K562 (cell line): ENCODE results near the gene MARCHF9. TPM values are rescaled to one million over a fixed set of nuclear protein-coding genes. Genes with fewer than 3 reads are reported as not detected.
A peak's percentile ranks its signal among the peaks of the same experiment; 100 is the strongest.

Source experiments
- ATAC-seq: fragments of 200-7000 bp; cut with Tn5 transposase; 3 replicates; pipeline ENCODE4 v1.9.1; 2020; ENCODE audit warnings: moderate library complexity
- BruUV-seq: library from RNA; stranded (reverse); fragments of 400-500 nt; replicated peaks from 2 replicates; lab custom pipeline; 2021; lab: Mats Ljungman, UMichigan
- CTCF ChIA-PET: fragments of 300-600 bp; formaldehyde crosslinking; extraction: SDS; loops from one replicate; lab custom pipeline; 2021; ENCODE audit warnings: low intra/inter-chr PET ratio; lab: Yijun Ruan, JAX
- POLR2A ChIA-PET: fragments of 300-600, 350-650 bp; sonication (Branson Sonifier 250); formaldehyde crosslinking; extraction: SDS; loops from one replicate; lab custom pipeline; 2021; ENCODE audit warnings: antibody characterized with exemption, inconsistent platforms; lab: Yijun Ruan, JAX
- DNase-seq, 4 experiments: peaks; one replicate each; pipeline versions ENCODE4 v3.0.0 to v3.0.0-alpha.2; 2011 to 2018; ENCODE audit warnings: low spot score in 3 of 4, mixed read lengths in 3 of 4; ENCODE audit errors: extremely low read depth in 1 of 4
- FAIRE-seq: peaks from 2 replicates; lab custom pipeline; 2011; peaks lifted over from hg19 to GRCh38; lab: Jason Lieb, UNC
- H2AFZ ChIP-seq: 2 replicates; pipeline ENCODE4 v1.6.0; 2011; ENCODE audit warnings: low read depth, low read length, control low read depth, inconsistent platforms
- H3K27ac ChIP-seq: fragments of 200-600 bp; 3 replicates; pipeline ENCODE4 v1.8.0; 2011; ENCODE audit warnings: low read depth, mild to moderate bottlenecking, control low read depth, inconsistent platforms, low read length, moderate library complexity, mixed read lengths; ENCODE audit errors: extremely low read depth
- H3K27me3 ChIP-seq, 2 experiments: fragments of 300-600 bp in 1 of 2; 2 replicates in 1 of 2; 3 replicates in 1 of 2; pipeline versions ENCODE4 v1.6.0 to v1.8.0; 2011; ENCODE audit warnings: inconsistent platforms in 2 of 2, low read length in 2 of 2, mild to moderate bottlenecking in 1 of 2, mixed read lengths in 1 of 2, moderate library complexity in 1 of 2; ENCODE audit not compliant: control insufficient read depth in 2 of 2, insufficient read depth in 2 of 2
- H3K36me3 ChIP-seq: fragments of 300-600 bp; 3 replicates; pipeline ENCODE4 v1.8.0; 2011; ENCODE audit warnings: mild to moderate bottlenecking, low read length, inconsistent platforms; ENCODE audit not compliant: control insufficient read depth, insufficient read depth
- H3K4me1 ChIP-seq, 2 experiments: fragments of 200-600 bp in 1 of 2; replicated peaks in 1 of 2; 2 replicates in 1 of 2; 3 replicates in 1 of 2; pipeline versions ENCODE4 v1.5.1 to v1.8.0; 2011; ENCODE audit warnings: inconsistent platforms in 2 of 2, low read length in 2 of 2, mild to moderate bottlenecking in 1 of 2, mixed read lengths in 1 of 2, moderate library complexity in 1 of 2; ENCODE audit not compliant: control insufficient read depth in 2 of 2, insufficient read depth in 2 of 2
- H3K4me2 ChIP-seq: 2 replicates; pipeline ENCODE4 v1.6.1; 2011; ENCODE audit warnings: low read length, control low read depth, inconsistent platforms, mixed read lengths; ENCODE audit not compliant: insufficient read depth
- H3K4me3 ChIP-seq: fragments of 200-600 bp; sonication (generic), shearing (Covaris generic); 2 replicates; pipeline ENCODE4 v1.5.1; 2016; ENCODE audit warnings: control low read depth, inconsistent platforms
- H3K79me2 ChIP-seq: fragments of 200-600 bp; 3 replicates; pipeline ENCODE4 v1.8.0; 2011; ENCODE audit warnings: low read length, inconsistent platforms; ENCODE audit not compliant: control insufficient read depth, insufficient read depth
- H3K9ac ChIP-seq, 2 experiments: 2 replicates each; pipeline versions ENCODE4 v1.6.0 to v1.6.1; 2011; ENCODE audit warnings: low read depth in 2 of 2, low read length in 2 of 2, control low read depth in 1 of 2, inconsistent platforms in 1 of 2, mild to moderate bottlenecking in 1 of 2, mixed read lengths in 1 of 2; ENCODE audit not compliant: insufficient read depth in 1 of 2
- H3K9me1 ChIP-seq: one replicate; pipeline ENCODE4 v1.6.0; 2011; ENCODE audit warnings: inconsistent platforms, mild to moderate bottlenecking, low read length, moderate library complexity; ENCODE audit not compliant: control insufficient read depth, insufficient read depth
- H3K9me3 ChIP-seq: replicated peaks from 2 replicates; pipeline ENCODE4 v1.5.1; 2011; ENCODE audit warnings: low read depth, low read length, inconsistent platforms; ENCODE audit not compliant: control insufficient read depth, insufficient read depth
- H4K20me1 ChIP-seq: replicated peaks from 2 replicates; pipeline ENCODE4 v1.6.1; 2011; ENCODE audit warnings: low read length, inconsistent platforms, mixed read lengths; ENCODE audit not compliant: control insufficient read depth, insufficient read depth
- BHLHE40 ChIP-seq: IDR thresholded peaks from 2 replicates; pipeline ENCODE4 v1.6.1; 2011; ENCODE audit warnings: low read length, improper control_type of control experiment
- EGR1 ChIP-seq: fragments of 450-650 bp; conservative IDR thresholded peaks from 2 replicates; pipeline ENCODE4 v1.6.1; 2017; ENCODE audit warnings: mild to moderate bottlenecking
- ELF4 ChIP-seq: fragments of 450-650 bp; formaldehyde crosslinking; IDR thresholded peaks from 2 replicates; pipeline ENCODE4 v1.4.0; 2022; ENCODE audit warnings: missing genetic modification characterization
- FOXJ3 ChIP-seq: sonication (generic); formaldehyde crosslinking; IDR thresholded peaks from 2 replicates; pipeline ENCODE4 v1.4.0; 2020; ENCODE audit warnings: mild to moderate bottlenecking, missing genetic modification reagents
- IFI16 ChIP-seq: fragments of 250-450 bp; sonication (Bioruptor Pico); IDR thresholded peaks from 2 replicates; pipeline ENCODE4 v2.1.2; 2022; ENCODE audit warnings: mild to moderate bottlenecking, inconsistent platforms
- L3MBTL2 ChIP-seq: fragments of 450-650 bp; IDR thresholded peaks from 2 replicates; pipeline ENCODE4 v1.6.1; 2016; ENCODE audit warnings: mild to moderate bottlenecking, moderate library complexity
- NR2F6 ChIP-seq: fragments of 450-650 bp; formaldehyde crosslinking; IDR thresholded peaks from 2 replicates; pipeline ENCODE4 v1.4.0; 2020; ENCODE audit warnings: mild to moderate bottlenecking
- PCBP1 ChIP-seq: fragments of 200-400 bp; formaldehyde crosslinking; IDR thresholded peaks from 2 replicates; pipeline ENCODE4 v1.6.1; 2018; ENCODE audit warnings: mild to moderate bottlenecking, low read depth, low read length; ENCODE audit not compliant: poor library complexity, severe bottlenecking
- POLR2B ChIP-seq: fragments of 450-650 bp; IDR thresholded peaks from 2 replicates; pipeline ENCODE4 v1.6.1; 2018; ENCODE audit warnings: low read depth; ENCODE audit not compliant: partially characterized antibody
- ZBTB7A ChIP-seq: IDR thresholded peaks from 2 replicates; pipeline ENCODE4 v1.6.1; 2011; ENCODE audit warnings: low read depth, mild to moderate bottlenecking, low read length, moderate library complexity, borderline replicate concordance; ENCODE audit not compliant: control insufficient read depth
- ZKSCAN1 ChIP-seq: fragments of 150-350 bp; IDR thresholded peaks from 2 replicates; pipeline ENCODE4 v1.6.1; 2016; ENCODE audit warnings: low read depth, low read length
- ZNF695 ChIP-seq: fragments of 450-650 bp; formaldehyde crosslinking; IDR thresholded peaks from 2 replicates; pipeline ENCODE4 v1.4.0; 2020; ENCODE audit warnings: mild to moderate bottlenecking, moderate library complexity
- WGBS: fragments of 100-300 bp; shearing (Covaris generic); methylation state at CpG from one replicate; pipeline ENCODE4 v1.1.6; 2016; ENCODE audit warnings: low coverage, mixed read lengths; ENCODE audit not compliant: insufficient coverage; ENCODE audit errors: missing lambda C conversion rate; 5-methylcytosine and 5-hydroxymethylcytosine counted together
- in situ Hi-C: fragments of 300-500 bp; cut with MboI; formaldehyde crosslinking; loops from 4 replicates; pipeline ENCODE4 v1.15.0; 2018; ENCODE audit warnings: inconsistent platforms, mixed read lengths
- intact Hi-C: fragments of 100-400 bp; cut with micrococcal nuclease; formaldehyde crosslinking; loops from 2 replicates; pipeline ENCODE4 v1.14.2; 2022
- polyA plus RNA-seq, 8 experiments: library from polyadenylated mRNA; depleted of rRNA in 4 of 8; stranded (reverse) in 5 of 8; unstranded in 3 of 8; fragments of >200 nt; fragmentation: Nextera tagmentation in 2 of 8; fragmentation: Illumina TruSeq in 1 of 8; extraction: Ambion mirVana in 2 of 8; extraction: Trizol in 1 of 8; gene quantifications; 2 replicates each; pipeline versions ENCODE4 v1.2.1 to v1.2.3, GENCODE V29; 2011 to 2014; ENCODE audit warnings: inconsistent platforms in 1 of 8, missing spikeins in 1 of 8
- total RNA-seq, 7 experiments: library from RNA; depleted of rRNA in 6 of 7; stranded (reverse); fragments of >200 nt in 6 of 7; fragmentation: Illumina TruSeq in 2 of 7; extraction: Trizol in 2 of 7; gene quantifications; 2 replicates each; pipeline versions ENCODE4 v1.2.1 to v1.2.3, GENCODE V29; 2011 to 2021; ENCODE audit warnings: low replicate concordance in 1 of 7
- TF ChIP-seq, protein P1 (sequence below): fragments of 200-800 bp; sonication (Bioruptor generic); IDR thresholded peaks from 2 replicates; pipeline ENCODE4 v1.6.1; 2017; ENCODE audit warnings: missing genetic modification characterization, missing compliant biosample characterization
- TF ChIP-seq, protein P2 (sequence below): sonication (generic); formaldehyde crosslinking; IDR thresholded peaks from 2 replicates; pipeline ENCODE4 v1.8.0; 2023; ENCODE audit warnings: mild to moderate bottlenecking, missing genetic modification reagents
- TF ChIP-seq, protein P3 (sequence below), 3 experiments: fragments of 200-800 bp in 1 of 3; sonication (Bioruptor generic) in 1 of 3; sonication (generic) in 1 of 3; formaldehyde crosslinking in 1 of 3; IDR thresholded peaks; 2 replicates each; pipeline versions ENCODE4 v1.6.1 to v1.8.0; 2016 to 2022; ENCODE audit warnings: mild to moderate bottlenecking in 2 of 3, missing compliant biosample characterization in 2 of 3, missing genetic modification characterization in 2 of 3, missing genetic modification reagents in 1 of 3
- TF ChIP-seq, protein P4 (sequence below): fragments of 250-450 bp; sonication (Bioruptor Pico); IDR thresholded peaks from 2 replicates; pipeline ENCODE4 v1.4.0; 2020; ENCODE audit warnings: mild to moderate bottlenecking

MARCHF9 gene
- total and polyA plus RNA-seq, 9 of the 15 experiments (the other 6 are each of a cell fraction or from before 2014, with no cell fraction given), result 0.80 to 12.4 (median 6.2) TPM

DNA sequence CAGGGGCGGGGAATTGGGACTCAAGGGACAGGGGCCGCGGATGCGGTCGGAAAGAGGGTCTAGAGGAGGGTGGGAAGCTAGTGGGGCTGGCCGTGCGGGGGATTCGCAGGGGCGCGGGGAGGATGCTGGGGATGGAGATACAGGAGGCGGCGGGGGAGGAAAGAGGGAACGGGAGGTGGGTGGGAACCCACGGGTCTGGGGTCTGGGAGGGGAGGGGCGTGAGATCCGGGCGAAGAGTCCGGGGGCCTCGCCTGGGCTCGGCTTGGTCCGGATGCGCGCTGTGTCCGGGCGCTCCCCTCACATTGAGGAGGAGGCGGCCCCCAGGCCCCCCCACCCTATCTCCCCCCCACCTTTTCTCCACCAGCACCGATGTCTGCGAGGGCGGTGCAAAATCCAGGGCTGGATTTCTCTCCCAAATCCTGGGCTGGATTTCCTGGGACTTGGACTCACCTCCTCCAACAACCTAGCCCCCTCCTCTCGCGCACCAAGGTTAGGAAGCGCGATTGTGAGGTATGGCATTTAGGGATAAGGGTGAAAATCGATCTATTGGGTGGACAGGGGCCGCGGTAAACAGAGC lies 16.2 kb upstream of the MARCHF9 start, which contains the start of gene AGAP2:
TSS of gene AGAP2 (minus strand) at position 82 of the 577 bp plus-strand sequence. CDS start 496 bp downstream, outside the sequence.
- peaks cover 2 to 36% of the 10 kb centered on the region in 2 experiments; a peak in 3 of 5 replicates for H3K27me3 ChIP-seq
- ATAC-seq (no peak), DNase-seq (peak in 1 of 4 experiments; percentile 23), FAIRE-seq (no peak)
- H3K9ac ChIP-seq, result 0 out of 4 replicates have a peak within 1 kb of the TSS, but pooled peaks of 1 of the 2 experiments have one; percentile 87
- CTCF ChIA-PET, result no interaction called here
- H3K36me3 ChIP-seq, result no peaks in the 10 kb centered on the region
- H3K4me1 ChIP-seq, result peaks cover 9 to 36% of the 10 kb centered on the region in 2 experiments; a peak in 4 of 5 replicates
- BruUV-seq, result no TSS peak
- H3K4me3 ChIP-seq, result no peak within 1 kb of the TSS
- H4K20me1 ChIP-seq, result no peaks in the 10 kb centered on the region
- no peak within 1 kb of the TSS for H3K4me2 ChIP-seq
- no peaks in the 10 kb centered on the region for H3K9me3 ChIP-seq
- intact Hi-C loops (loop anchor here (5.0 kb wide), 1 partner anchor 216 kb away; the partner anchor contains the start of genes DDIT3 and MBD6), in situ Hi-C loops (no loop called here)
- H2AFZ ChIP-seq, result no peak within 1 kb of the TSS
- POLR2A ChIA-PET, result interaction anchor here (0.7 to 1.1 kb wide), 4 partner anchors 9 to 148 kb away, joined by 3 to 6 read pairs (median 4); partner anchors contain the start of gene PIP4K2C
- WGBS, result 54% methylated on average over 8 of the region's 36 CpGs
- no peak within 1 kb of the TSS for H3K27ac ChIP-seq
- no peaks in the 10 kb centered on the region for H3K79me2 ChIP-seq
- no peaks in the 10 kb centered on the region for H3K9me1 ChIP-seq
- TF ChIP-seq FOXJ3, result no peak
- no peak for TF ChIP-seq BHLHE40
- TF ChIP-seq, protein P1, sequence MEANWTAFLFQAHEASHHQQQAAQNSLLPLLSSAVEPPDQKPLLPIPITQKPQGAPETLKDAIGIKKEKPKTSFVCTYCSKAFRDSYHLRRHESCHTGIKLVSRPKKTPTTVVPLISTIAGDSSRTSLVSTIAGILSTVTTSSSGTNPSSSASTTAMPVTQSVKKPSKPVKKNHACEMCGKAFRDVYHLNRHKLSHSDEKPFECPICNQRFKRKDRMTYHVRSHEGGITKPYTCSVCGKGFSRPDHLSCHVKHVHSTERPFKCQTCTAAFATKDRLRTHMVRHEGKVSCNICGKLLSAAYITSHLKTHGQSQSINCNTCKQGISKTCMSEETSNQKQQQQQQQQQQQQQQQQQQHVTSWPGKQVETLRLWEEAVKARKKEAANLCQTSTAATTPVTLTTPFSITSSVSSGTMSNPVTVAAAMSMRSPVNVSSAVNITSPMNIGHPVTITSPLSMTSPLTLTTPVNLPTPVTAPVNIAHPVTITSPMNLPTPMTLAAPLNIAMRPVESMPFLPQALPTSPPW, result peak; percentile 33; the same call in 1 of the 2 replicates
- TF ChIP-seq IFI16 (CRISPR knock-in tag), result no peak
- TF ChIP-seq EGR1, result peak; percentile 57; the same call in 1 of the 2 replicates
- no peak for TF ChIP-seq ZKSCAN1
- TF ChIP-seq NR2F6 (CRISPR knock-in tag), result no peak
- TF ChIP-seq ELF4 (CRISPR knock-in tag), result no peak
- TF ChIP-seq, protein P2, sequence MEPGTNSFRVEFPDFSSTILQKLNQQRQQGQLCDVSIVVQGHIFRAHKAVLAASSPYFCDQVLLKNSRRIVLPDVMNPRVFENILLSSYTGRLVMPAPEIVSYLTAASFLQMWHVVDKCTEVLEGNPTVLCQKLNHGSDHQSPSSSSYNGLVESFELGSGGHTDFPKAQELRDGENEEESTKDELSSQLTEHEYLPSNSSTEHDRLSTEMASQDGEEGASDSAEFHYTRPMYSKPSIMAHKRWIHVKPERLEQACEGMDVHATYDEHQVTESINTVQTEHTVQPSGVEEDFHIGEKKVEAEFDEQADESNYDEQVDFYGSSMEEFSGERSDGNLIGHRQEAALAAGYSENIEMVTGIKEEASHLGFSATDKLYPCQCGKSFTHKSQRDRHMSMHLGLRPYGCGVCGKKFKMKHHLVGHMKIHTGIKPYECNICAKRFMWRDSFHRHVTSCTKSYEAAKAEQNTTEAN (CRISPR knock-in tag), result no peak
- TF ChIP-seq L3MBTL2, result no peak
- TF ChIP-seq, protein P3, sequence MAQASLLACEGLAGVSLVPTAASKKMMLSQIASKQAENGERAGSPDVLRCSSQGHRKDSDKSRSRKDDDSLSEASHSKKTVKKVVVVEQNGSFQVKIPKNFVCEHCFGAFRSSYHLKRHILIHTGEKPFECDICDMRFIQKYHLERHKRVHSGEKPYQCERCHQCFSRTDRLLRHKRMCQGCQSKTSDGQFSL (CRISPR knock-in tag; IDR thresholded peaks at IDR 0.05), result peak; percentile 47; the same call in 1 of the 2 replicates
- TF ChIP-seq, protein P3 (tag; IDR thresholded peaks at IDR 0.05), result peak in 1 of 2 experiments; percentile 60; a peak in 1 of 4 replicates
- no peak for TF ChIP-seq ZNF695 (CRISPR knock-in tag)
- TF ChIP-seq, protein P4, sequence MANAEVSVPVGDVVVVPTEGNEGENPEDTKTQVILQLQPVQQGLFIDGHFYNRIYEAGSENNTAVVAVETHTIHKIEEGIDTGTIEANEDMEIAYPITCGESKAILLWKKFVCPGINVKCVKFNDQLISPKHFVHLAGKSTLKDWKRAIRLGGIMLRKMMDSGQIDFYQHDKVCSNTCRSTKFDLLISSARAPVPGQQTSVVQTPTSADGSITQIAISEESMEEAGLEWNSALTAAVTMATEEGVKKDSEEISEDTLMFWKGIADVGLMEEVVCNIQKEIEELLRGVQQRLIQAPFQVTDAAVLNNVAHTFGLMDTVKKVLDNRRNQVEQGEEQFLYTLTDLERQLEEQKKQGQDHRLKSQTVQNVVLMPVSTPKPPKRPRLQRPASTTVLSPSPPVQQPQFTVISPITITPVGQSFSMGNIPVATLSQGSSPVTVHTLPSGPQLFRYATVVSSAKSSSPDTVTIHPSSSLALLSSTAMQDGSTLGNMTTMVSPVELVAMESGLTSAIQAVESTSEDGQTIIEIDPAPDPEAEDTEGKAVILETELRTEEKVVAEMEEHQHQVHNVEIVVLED (CRISPR knock-in tag), result no peak
- peak; percentile 77 for TF ChIP-seq PCBP1
- no peak for TF ChIP-seq POLR2B
- peak; percentile 52; the same call in 1 of the 2 replicates for TF ChIP-seq ZBTB7A
